T47D (cell line): Measurements from ENCODE around the gene OXCT2.
"Not testable (repeated sequence)": the region's sequence is repeated elsewhere in the genome, so short reads cannot be mapped to it uniquely, and the experiment has no call there.

Source experiments
- DNase-seq, 2 experiments: peaks; one replicate each; pipeline versions ENCODE4 v3.0.0 to v3.0.0-alpha.2; 2011 to 2012; ENCODE audit warnings: low read depth in 1 of 2, low spot score in 1 of 2
- JUND ChIP-seq: IDR thresholded peaks from 2 replicates; pipeline ENCODE4 v1.6.1; 2012; ENCODE audit warnings: low read depth
- in situ Hi-C: cut with HindIII; loops from 2 replicates; pipeline ENCODE4 v1.10.0; 2016; ENCODE audit warnings: low sequenced_read_pairs, low pct_unique_long_range_greater_than_20kb

The OXCT2 gene

GRCh38 chr1:39795651-39796050 is 24.5 kb upstream of the OXCT2 start:
- no peak for TF ChIP-seq JUND
- in situ Hi-C loops, result no loop called here
- DNase-seq, result no peak

DNA sequence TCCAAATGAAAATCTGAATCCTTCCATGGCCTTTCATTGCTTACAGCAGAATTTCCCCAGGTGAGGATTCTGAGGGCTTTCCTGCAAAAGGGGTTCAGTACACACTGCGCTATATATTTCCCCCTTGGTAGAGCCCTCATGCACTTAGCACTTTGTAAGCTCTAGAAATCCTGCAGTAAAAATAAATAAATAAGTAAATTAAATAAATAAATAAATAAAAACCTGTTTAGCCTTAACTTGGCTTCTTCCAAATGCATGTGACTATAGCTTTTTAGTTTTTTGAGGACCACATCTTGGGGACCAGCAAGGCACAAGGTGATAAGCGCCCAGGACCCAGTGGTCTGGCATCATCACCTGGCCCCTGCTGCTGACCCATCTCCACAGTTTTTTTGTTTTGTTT is 20.7 kb upstream of the OXCT2 start:
- no peak for TF ChIP-seq JUND
- in situ Hi-C loops, result no loop called here
- no peak for DNase-seq

- in situ Hi-C loops, result no loop called here
- no peak for DNase-seq
- no peak for TF ChIP-seq JUND
These were observed 18.5 kb upstream of the OXCT2 start for GRCh38 chr1:39789571-39790110.

DNA sequence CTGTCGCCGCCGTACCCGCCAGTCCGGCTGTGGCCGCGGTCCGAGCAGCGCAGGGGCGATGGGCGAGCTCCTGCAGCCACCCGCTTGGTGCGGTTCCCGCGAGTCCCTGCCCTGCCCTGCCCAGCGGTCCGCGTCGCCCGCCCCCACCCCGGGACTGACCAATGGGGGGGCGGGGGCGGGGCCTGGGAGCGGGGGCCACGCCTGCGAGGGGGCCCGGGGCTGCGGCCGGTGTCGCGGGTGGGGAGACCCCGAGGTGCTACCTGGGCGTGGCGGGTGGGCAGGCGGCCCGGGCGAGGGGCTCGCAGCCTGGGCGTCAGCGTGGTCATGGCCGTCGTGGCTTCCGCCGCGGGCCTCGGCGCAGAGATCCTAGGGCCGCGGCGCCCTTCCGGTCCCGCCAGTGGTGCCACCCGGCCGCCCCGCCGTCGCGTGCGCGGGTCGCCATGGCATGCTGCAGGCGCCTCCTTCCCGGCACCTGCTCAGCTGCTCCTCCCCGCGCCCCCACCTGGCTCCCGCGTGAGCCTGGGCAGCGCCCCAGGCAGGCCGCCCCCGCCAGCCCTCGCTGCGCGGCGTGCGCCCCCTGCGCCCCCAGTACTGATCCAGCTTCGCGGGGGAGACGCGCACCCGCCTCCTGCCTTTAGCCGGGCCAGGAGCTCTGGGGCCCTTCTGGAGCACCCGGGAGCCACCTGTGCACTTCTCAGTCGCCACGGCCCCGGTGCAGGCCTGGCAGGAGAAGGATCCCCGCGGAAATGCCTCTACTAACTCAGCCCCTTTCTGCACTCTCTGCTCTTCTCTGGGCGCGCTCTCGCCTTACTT is 17.8 kb upstream of the OXCT2 start, which contains the start of gene BMP8B:
Gene BMP8B, minus strand, starts transcription at position 108 of the 813 bp plus-strand sequence. CDS start 380 bp downstream, outside the sequence.
- DNase-seq, result peak; percentile 81 to 83
- in situ Hi-C loops, result no loop called here
- TF ChIP-seq JUND, result no peak

GRCh38 chr1:39788426-39788757 is 17.2 kb upstream of the OXCT2 start:
- TF ChIP-seq JUND, result no peak
- in situ Hi-C loops, result no loop called here
- no peak for DNase-seq

DNA sequence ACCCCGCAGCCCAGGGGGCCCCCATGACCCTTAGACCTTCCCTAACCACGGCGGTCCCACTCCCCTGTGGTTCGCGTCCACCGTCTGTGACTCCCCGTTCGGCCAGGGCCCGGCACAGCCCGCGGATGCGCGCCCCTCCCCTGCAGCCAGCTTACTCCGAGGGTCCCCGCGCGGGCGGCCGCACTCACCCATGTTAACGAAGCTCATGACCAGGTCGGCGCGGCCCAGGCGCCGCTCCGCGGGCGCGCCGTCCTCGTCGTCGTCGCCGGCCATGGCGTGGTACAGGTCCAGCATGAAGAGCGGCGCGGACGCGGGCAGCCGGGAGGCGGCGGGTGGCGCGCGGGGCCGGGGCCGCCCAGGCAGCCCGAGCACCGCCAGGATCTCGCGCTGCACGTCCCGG is 16.8 kb upstream of the OXCT2 start:
- in situ Hi-C loops, DNase-seq: not testable (repeated sequence)

DNA sequence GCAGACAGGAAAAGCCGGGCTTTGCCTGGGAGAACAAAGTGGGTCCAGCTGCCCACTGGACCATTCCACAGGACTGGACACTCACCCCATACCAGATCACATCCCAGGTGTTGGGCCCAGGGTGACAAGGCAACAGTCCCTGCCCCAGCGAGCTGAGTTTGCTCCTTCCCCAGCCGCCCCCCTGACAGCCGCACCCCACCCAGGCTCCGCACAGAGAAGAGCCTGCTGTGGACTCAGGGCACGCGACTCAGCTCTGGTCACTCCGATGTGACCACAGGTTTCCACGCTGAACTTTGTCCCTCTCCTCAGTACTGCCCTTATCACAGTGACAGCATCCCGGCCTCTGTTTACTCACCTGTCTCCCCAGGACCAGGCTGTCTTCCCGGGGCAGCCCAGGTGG is 16.3 kb upstream of the OXCT2 start:
- DNase-seq, result no peak
- in situ Hi-C loops, result no loop called here
- no peak for TF ChIP-seq JUND

DNA sequence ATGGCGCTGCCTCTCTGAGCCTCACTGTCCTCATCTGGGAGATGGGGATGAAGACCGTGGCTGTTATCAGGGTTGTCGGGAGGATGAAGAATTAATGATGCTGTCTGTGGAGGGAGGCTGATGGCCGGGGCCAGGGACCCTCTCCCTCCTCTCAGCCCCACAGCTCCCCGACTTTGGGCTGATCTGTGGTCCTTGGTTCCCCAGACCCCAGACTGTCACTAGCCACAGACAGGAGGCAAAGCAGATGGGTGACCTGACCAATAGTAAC is 15.9 kb upstream of the OXCT2 start:
- in situ Hi-C loops, DNase-seq: not testable (repeated sequence)

- in situ Hi-C loops, DNase-seq: not testable (repeated sequence)
These were observed 15.4 kb upstream of the OXCT2 start for GRCh38 chr1:39786303-39787107.

GRCh38 chr1:39782685-39783084 is 11.5 kb upstream of the OXCT2 start:
- DNase-seq, in situ Hi-C loops: not testable (repeated sequence)

- no peak for TF ChIP-seq JUND
- no peak for DNase-seq
- in situ Hi-C loops, result no loop called here
These were observed 11.0 kb upstream of the OXCT2 start for GRCh38 chr1:39782103-39782502.

- in situ Hi-C loops, result no loop called here
- TF ChIP-seq JUND, result no peak
- DNase-seq, result no peak
These were observed 10.2 kb upstream of the OXCT2 start for GRCh38 chr1:39781349-39781715.

- in situ Hi-C loops, result no loop called here
- no peak for DNase-seq
- TF ChIP-seq JUND, result no peak
These were observed 8.7 kb upstream of the OXCT2 start for GRCh38 chr1:39779821-39780220.

DNA sequence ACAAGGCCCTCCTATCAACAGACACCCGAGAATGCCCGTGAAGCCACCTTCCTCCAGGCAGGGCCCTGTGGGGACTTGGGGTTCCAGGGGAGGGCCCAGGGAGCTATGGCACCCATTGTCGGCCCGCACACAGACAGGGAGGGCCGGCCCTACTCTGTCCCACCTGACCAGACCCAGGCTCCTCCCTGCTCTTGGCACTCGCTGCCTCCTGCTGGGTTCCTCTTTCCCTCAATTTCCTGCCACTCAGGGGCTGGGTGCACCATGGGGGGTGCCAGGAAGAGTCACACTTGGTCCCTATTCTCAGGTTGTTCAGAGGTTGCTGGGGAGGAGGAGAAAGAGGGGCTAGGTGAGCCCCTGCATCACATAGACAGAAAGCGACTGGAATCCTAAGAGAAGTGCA is 8.0 kb upstream of the OXCT2 start:
- in situ Hi-C loops, result no loop called here
- TF ChIP-seq JUND, result no peak
- no peak for DNase-seq

GRCh38 chr1:39778463-39779099 is 7.4 kb upstream of the OXCT2 start:
- in situ Hi-C loops, DNase-seq: not testable (repeated sequence)

GRCh38 chr1:39777896-39778295 is 6.7 kb upstream of the OXCT2 start:
- DNase-seq, in situ Hi-C loops: not testable (repeated sequence)
